Endothelial cell of umbilical vein (primary cell): ENCODE results near the gene INHBB. TPM values are rescaled to one million over a fixed set of nuclear protein-coding genes. Genes with fewer than 3 reads are reported as not detected.

Experiments used
- BruUV-seq: library from RNA; stranded (reverse); fragments of 400-500 nt; replicated peaks from 2 replicates; lab custom pipeline; 2021; lab: Mats Ljungman, UMichigan
- CTCF ChIA-PET: fragments of 300-600, 350-600 bp; sonication (Branson Sonifier 250); formaldehyde crosslinking; loops from one replicate; lab custom pipeline; 2021; ENCODE audit warnings: antibody characterized with exemption, inconsistent platforms; lab: Charles Lee
- POLR2A ChIA-PET: fragments of 300-600, 350-600 bp; sonication (Branson Sonifier 250); formaldehyde crosslinking; loops from one replicate; lab custom pipeline; 2021; ENCODE audit warnings: antibody characterized with exemption, inconsistent platforms; lab: Charles Lee
- DNase-seq: peaks from one replicate; pipeline ENCODE4 v3.0.0-alpha.2; 2011; ENCODE audit warnings: low read depth, low spot score
- FAIRE-seq: peaks from 2 replicates; lab custom pipeline; 2011; peaks lifted over from hg19 to GRCh38; lab: Jason Lieb, UNC
- H2AFZ ChIP-seq: 2 replicates; pipeline ENCODE4 v1.6.0; 2012; ENCODE audit warnings: low read depth, low read length, control low read depth, inconsistent platforms
- H3K27ac ChIP-seq: 2 replicates; pipeline ENCODE4 v1.5.1; 2011; ENCODE audit warnings: low read depth, mild to moderate bottlenecking, control low read depth, low read length, moderate library complexity; ENCODE audit not compliant: insufficient read depth
- H3K27me3 ChIP-seq, 2 experiments: 2 replicates each; pipeline versions ENCODE4 v1.6.0 to v1.6.1; 2011; ENCODE audit warnings: low read length in 2 of 2, mixed read lengths in 1 of 2; ENCODE audit not compliant: control insufficient read depth in 2 of 2, insufficient read depth in 2 of 2
- H3K36me3 ChIP-seq, 2 experiments: 2 replicates in 1 of 2; 3 replicates in 1 of 2; pipeline ENCODE4 v1.5.1; 2011; ENCODE audit warnings: low read length in 2 of 2, mild to moderate bottlenecking in 1 of 2, moderate library complexity in 1 of 2; ENCODE audit not compliant: control insufficient read depth in 2 of 2, insufficient read depth in 2 of 2; ENCODE audit errors: extremely low read depth in 1 of 2
- H3K4me1 ChIP-seq: 3 replicates; pipeline ENCODE4 v1.5.1; 2011; ENCODE audit warnings: mild to moderate bottlenecking, low read length; ENCODE audit not compliant: control insufficient read depth, insufficient read depth; ENCODE audit errors: extremely low read depth
- H3K4me2 ChIP-seq: 2 replicates; pipeline ENCODE4 v1.6.1; 2011; ENCODE audit warnings: low read length, control low read depth, mixed read lengths; ENCODE audit not compliant: insufficient read depth
- H3K4me3 ChIP-seq, 3 experiments: fragments of 200-600 bp in 1 of 3; sonication (generic), shearing (Covaris generic) in 1 of 3; replicated peaks in 1 of 3; 2 replicates each; pipeline ENCODE4 v1.5.1; 2011 to 2016; ENCODE audit warnings: control low read depth in 3 of 3, low read length in 3 of 3, mild to moderate bottlenecking in 2 of 3, inconsistent platforms in 1 of 3, low read depth in 1 of 3, moderate library complexity in 1 of 3; ENCODE audit not compliant: insufficient read depth in 1 of 3
- H3K79me2 ChIP-seq: 2 replicates; pipeline ENCODE4 v1.6.0; 2012; ENCODE audit warnings: low read length, inconsistent platforms; ENCODE audit not compliant: control insufficient read depth, insufficient read depth
- H3K9ac ChIP-seq: replicated peaks from 2 replicates; pipeline ENCODE3; 2011; ENCODE audit warnings: low read length, control low read depth; ENCODE audit not compliant: insufficient read depth; ENCODE audit errors: extremely low read depth
- H3K9me1 ChIP-seq: replicated peaks from 3 replicates; pipeline ENCODE4 v1.6.0; 2011; ENCODE audit warnings: mild to moderate bottlenecking, low read length; ENCODE audit not compliant: control insufficient read depth, insufficient read depth; ENCODE audit errors: extremely low read depth
- H3K9me3 ChIP-seq: replicated peaks from 2 replicates; pipeline ENCODE4 v1.5.1; 2012; ENCODE audit warnings: low read length, inconsistent platforms; ENCODE audit not compliant: control insufficient read depth, insufficient read depth
- H4K20me1 ChIP-seq: replicated peaks from 2 replicates; pipeline ENCODE3; 2011; ENCODE audit warnings: mild to moderate bottlenecking, low read length; ENCODE audit not compliant: control insufficient read depth, insufficient read depth; ENCODE audit errors: extremely low read depth
- EZH2 ChIP-seq: IDR thresholded peaks from 2 replicates; pipeline ENCODE4 v1.6.1; 2012; ENCODE audit warnings: borderline replicate concordance, low read depth, mild to moderate bottlenecking, moderate library complexity, low read length, inconsistent platforms; ENCODE audit not compliant: severe bottlenecking
- FOS ChIP-seq: IDR thresholded peaks from 2 replicates; pipeline ENCODE4 v1.6.1; 2011; ENCODE audit warnings: mild to moderate bottlenecking, low read length, moderate library complexity, borderline replicate concordance; ENCODE audit not compliant: insufficient read depth
- GATA2 ChIP-seq: IDR thresholded peaks from 2 replicates; pipeline ENCODE4 v1.7.0; 2011; ENCODE audit warnings: low read depth, mild to moderate bottlenecking, moderate library complexity, mixed read lengths, low read length; ENCODE audit not compliant: insufficient read length, insufficient read depth
- JUN ChIP-seq: IDR thresholded peaks from 2 replicates; pipeline ENCODE4 v1.6.1; 2011; ENCODE audit warnings: borderline replicate concordance, low read depth; ENCODE audit not compliant: insufficient read length, insufficient read depth
- MYC ChIP-seq: IDR thresholded peaks from one replicate; pipeline ENCODE4 v1.6.1; 2011; ENCODE audit warnings: mild to moderate bottlenecking, low read depth, low read length
- POLR2A ChIP-seq: IDR thresholded peaks from 2 replicates; pipeline ENCODE4 v1.6.1; 2012; ENCODE audit warnings: low read depth, mild to moderate bottlenecking, control low read depth, low read length
- POLR2AphosphoS5 ChIP-seq: IDR thresholded peaks from 2 replicates; pipeline ENCODE4 v1.6.1; 2012; ENCODE audit warnings: low read depth, mild to moderate bottlenecking, control low read depth, low read length, moderate library complexity; ENCODE audit not compliant: insufficient read depth
- dilution Hi-C: fragments of 300-500 bp; cut with MboI; formaldehyde crosslinking; loops from one replicate; pipeline ENCODE4 v1.15.0; 2019; ENCODE audit warnings: low sequenced_read_pairs; ENCODE audit not compliant: extremely low pct_ligation_motif_present
- intact Hi-C: fragments of 100-400 bp; cut with micrococcal nuclease; formaldehyde crosslinking; loops from one replicate; pipeline ENCODE4 v1.10.0; 2022
- polyA plus RNA-seq, 4 experiments: library from polyadenylated mRNA; depleted of rRNA in 3 of 4; stranded (reverse) in 3 of 4; unstranded in 1 of 4; fragments of >200 nt; gene quantifications; 2 replicates each; pipeline versions ENCODE4 v1.2.1 to v1.2.3, GENCODE V29; 2011 to 2012; ENCODE audit warnings: missing spikeins in 1 of 4
- total RNA-seq: library from RNA; stranded (reverse); gene quantifications from 2 replicates; pipeline ENCODE4 v1.2.3, GENCODE V29; 2021
- TF ChIP-seq, protein P1 (sequence below), 2 donors: IDR thresholded peaks; 1 replicate in 1 of 2; 2 replicates in 1 of 2; pipeline ENCODE4 v1.5.1; 2011; ENCODE audit warnings: low read length in 2 of 2, mild to moderate bottlenecking in 2 of 2, moderate library complexity in 2 of 2, control low read depth in 1 of 2, inconsistent platforms in 1 of 2, low read depth in 1 of 2; ENCODE audit not compliant: insufficient read depth in 1 of 2; ENCODE audit errors: extremely low read depth in 1 of 2
- TF ChIP-seq, protein P2 (sequence below): IDR thresholded peaks from 2 replicates; pipeline ENCODE4 v1.6.1; 2011; ENCODE audit not compliant: insufficient read depth, insufficient read length

INHBB gene
- total and polyA plus RNA-seq, 2 donors (not counting 3 experiments of a cell fraction or from before 2014, with no cell fraction given): 0.11 to 1.8 TPM

DNA sequence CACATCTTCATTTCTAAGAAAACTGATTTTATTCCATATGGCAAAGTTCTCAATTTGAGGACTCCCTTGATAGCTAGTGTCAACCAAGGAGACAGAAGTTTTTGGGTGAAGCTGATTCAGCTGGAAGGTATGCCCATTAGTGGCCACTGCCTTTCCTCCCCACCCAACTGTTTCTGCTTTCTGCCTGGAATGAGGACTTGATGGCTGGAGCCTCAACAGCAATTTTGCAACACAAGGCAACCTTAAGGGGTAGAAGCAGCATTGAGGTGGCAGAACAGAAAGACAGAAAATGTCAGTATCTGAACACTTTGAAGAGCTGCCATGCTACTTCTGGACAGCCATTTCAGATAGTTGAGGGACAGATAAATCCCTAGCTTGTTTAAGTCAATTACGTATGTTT lies 47.0 kb downstream of the INHBB start:
- intact Hi-C loops (no loop called here), dilution Hi-C loops (no loop called here)
- no peak overlapping the region for H3K9ac ChIP-seq
- no peaks in the 10 kb centered on the region for H3K79me2 ChIP-seq
- ChIA-PET CTCF (no interaction called here), POLR2A (no interaction called here)
- no peak overlapping the region for H2AFZ ChIP-seq
- peaks cover 0 to 1% of the 10 kb centered on the region in 2 experiments for H3K27me3 ChIP-seq
- FAIRE-seq (no peak), DNase-seq (no peak)
- no TSS peak for BruUV-seq
- H3K9me1 ChIP-seq: no peaks in the 10 kb centered on the region
- H3K9me3 ChIP-seq: no peaks in the 10 kb centered on the region
- H3K4me1 ChIP-seq: no peaks in the 10 kb centered on the region
- TF ChIP-seq MYC (no peak), POLR2A (no peak), EZH2 (no peak), JUN (no peak), FOS (no peak)
- TF ChIP-seq, protein P1, sequence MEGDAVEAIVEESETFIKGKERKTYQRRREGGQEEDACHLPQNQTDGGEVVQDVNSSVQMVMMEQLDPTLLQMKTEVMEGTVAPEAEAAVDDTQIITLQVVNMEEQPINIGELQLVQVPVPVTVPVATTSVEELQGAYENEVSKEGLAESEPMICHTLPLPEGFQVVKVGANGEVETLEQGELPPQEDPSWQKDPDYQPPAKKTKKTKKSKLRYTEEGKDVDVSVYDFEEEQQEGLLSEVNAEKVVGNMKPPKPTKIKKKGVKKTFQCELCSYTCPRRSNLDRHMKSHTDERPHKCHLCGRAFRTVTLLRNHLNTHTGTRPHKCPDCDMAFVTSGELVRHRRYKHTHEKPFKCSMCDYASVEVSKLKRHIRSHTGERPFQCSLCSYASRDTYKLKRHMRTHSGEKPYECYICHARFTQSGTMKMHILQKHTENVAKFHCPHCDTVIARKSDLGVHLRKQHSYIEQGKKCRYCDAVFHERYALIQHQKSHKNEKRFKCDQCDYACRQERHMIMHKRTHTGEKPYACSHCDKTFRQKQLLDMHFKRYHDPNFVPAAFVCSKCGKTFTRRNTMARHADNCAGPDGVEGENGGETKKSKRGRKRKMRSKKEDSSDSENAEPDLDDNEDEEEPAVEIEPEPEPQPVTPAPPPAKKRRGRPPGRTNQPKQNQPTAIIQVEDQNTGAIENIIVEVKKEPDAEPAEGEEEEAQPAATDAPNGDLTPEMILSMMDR (IDR thresholded peaks at IDR 0.05; ENCODE audit: extremely low read depth in 1 of 2, insufficient read depth in 1 of 2, low read depth in 1 of 2, low read length in 2 of 2): no peak
- H3K4me3 ChIP-seq: no peak overlapping the region
- no peak overlapping the region for H3K27ac ChIP-seq
- H4K20me1 ChIP-seq: no peaks in the 10 kb centered on the region
- H3K4me2 ChIP-seq: no peak overlapping the region
- no peaks in the 10 kb centered on the region for H3K36me3 ChIP-seq

DNA sequence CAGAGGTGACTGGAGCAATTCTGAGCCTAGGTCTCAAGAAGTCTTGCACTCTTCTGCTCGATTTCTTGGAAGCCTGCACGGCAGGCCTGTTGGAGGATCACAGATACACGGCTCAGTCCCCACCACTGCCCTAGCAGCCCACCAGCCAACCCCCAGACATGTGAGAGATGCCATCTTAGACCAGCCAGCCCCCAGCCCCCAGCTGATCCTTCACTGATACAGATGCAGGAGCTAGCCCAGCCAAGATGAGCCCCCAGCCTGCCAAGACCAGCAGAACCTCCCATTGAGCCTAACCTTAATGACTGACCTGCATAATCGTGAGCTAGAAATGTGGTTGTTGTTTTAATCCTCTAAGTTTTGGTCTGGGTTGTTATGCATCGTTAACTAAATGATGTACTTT lies 47.5 kb downstream of the INHBB start:
- Histone ChIP-seq H3K4me2 (no peak overlapping the region), H3K9ac (no peak overlapping the region), H3K27ac (no peak overlapping the region), H3K9me3 (no peaks in the 10 kb centered on the region), H3K9me1 (no peaks in the 10 kb centered on the region), H4K20me1 (no peaks in the 10 kb centered on the region), H2AFZ (no peak overlapping the region), H3K36me3 (no peaks in the 10 kb centered on the region), H3K4me1 (no peaks in the 10 kb centered on the region), H3K27me3 (no peaks in the 10 kb centered on the region), H3K79me2 (no peaks in the 10 kb centered on the region), H3K4me3 (no peak overlapping the region)
- CTCF ChIA-PET: no interaction called here
- BruUV-seq: no TSS peak
- POLR2A ChIA-PET: no interaction called here
- intact Hi-C loops (no loop called here), dilution Hi-C loops (no loop called here)
- FAIRE-seq: no peak
- no peak for DNase-seq
- TF ChIP-seq JUN (no peak), MYC (no peak), GATA2 (no peak), POLR2A (no peak), FOS (no peak), EZH2 (no peak), POLR2AphosphoS5 (no peak)
- TF ChIP-seq, protein P2, sequence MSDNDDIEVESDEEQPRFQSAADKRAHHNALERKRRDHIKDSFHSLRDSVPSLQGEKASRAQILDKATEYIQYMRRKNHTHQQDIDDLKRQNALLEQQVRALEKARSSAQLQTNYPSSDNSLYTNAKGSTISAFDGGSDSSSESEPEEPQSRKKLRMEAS: no peak
- TF ChIP-seq, protein P1 (IDR thresholded peaks at IDR 0.05; ENCODE audit: extremely low read depth in 1 of 2, insufficient read depth in 1 of 2, low read depth in 1 of 2, low read length in 2 of 2): no peak
